HEK293 (cell line): Measurements from ENCODE around the gene HRCT1.

Experiments used
- CTCF ChIP-seq: fragments of 450-650 bp; formaldehyde crosslinking; IDR thresholded peaks from 2 replicates; pipeline ENCODE4 v1.5.1; 2016; ENCODE audit warnings: missing biosample characterization, missing genetic modification characterization
- OSR2 ChIP-seq: fragments of 450-650 bp; formaldehyde crosslinking; IDR thresholded peaks from 2 replicates; pipeline ENCODE4 v1.5.1; 2016; ENCODE audit warnings: missing biosample characterization, missing genetic modification characterization
- RBAK ChIP-seq: fragments of 450-650 bp; formaldehyde crosslinking; IDR thresholded peaks from 2 replicates; pipeline ENCODE4 v1.5.1; 2016; ENCODE audit warnings: missing biosample characterization, missing genetic modification characterization
- ZNF148 ChIP-seq: fragments of 450-650 bp; formaldehyde crosslinking; IDR thresholded peaks from 2 replicates; pipeline ENCODE4 v1.5.0; 2017; ENCODE audit warnings: missing biosample characterization, missing genetic modification characterization, borderline replicate concordance
- ZNF248 ChIP-seq: fragments of 450-650 bp; formaldehyde crosslinking; IDR thresholded peaks from 2 replicates; pipeline ENCODE4 v1.5.1; 2017; ENCODE audit warnings: missing biosample characterization, missing genetic modification characterization
- ZNF404 ChIP-seq: fragments of 450-650 bp; formaldehyde crosslinking; IDR thresholded peaks from 2 replicates; pipeline ENCODE4 v1.5.1; 2017; ENCODE audit warnings: missing biosample characterization, missing genetic modification characterization
- ZNF426 ChIP-seq: fragments of 450-650 bp; formaldehyde crosslinking; IDR thresholded peaks from 2 replicates; pipeline ENCODE4 v1.5.1; 2017; ENCODE audit warnings: missing biosample characterization, missing genetic modification characterization, mild to moderate bottlenecking, inconsistent platforms, moderate library complexity
- ZNF548 ChIP-seq: fragments of 450-650 bp; formaldehyde crosslinking; IDR thresholded peaks from 2 replicates; pipeline ENCODE4 v1.5.1; 2016; ENCODE audit warnings: missing biosample characterization, missing genetic modification characterization
- ZNF704 ChIP-seq: fragments of 450-650 bp; formaldehyde crosslinking; IDR thresholded peaks from 2 replicates; pipeline ENCODE4 v1.5.1; 2016; ENCODE audit warnings: missing biosample characterization, missing genetic modification characterization
- ZNF777 ChIP-seq: fragments of 450-650 bp; formaldehyde crosslinking; IDR thresholded peaks from 2 replicates; pipeline ENCODE4 v1.5.1; 2017; ENCODE audit warnings: missing biosample characterization, missing genetic modification characterization, borderline replicate concordance
- ZNF830 ChIP-seq: fragments of 450-650 bp; IDR thresholded peaks from 2 replicates; pipeline ENCODE4 v1.5.0; 2018; ENCODE audit warnings: missing biosample characterization, missing genetic modification characterization, low read depth, mild to moderate bottlenecking, moderate library complexity
- TF ChIP-seq, protein P1 (sequence below): fragments of 450-650 bp; formaldehyde crosslinking; IDR thresholded peaks from 2 replicates; pipeline ENCODE4 v1.5.1; 2017; ENCODE audit warnings: missing biosample characterization, missing genetic modification characterization
- TF ChIP-seq, protein P2 (sequence below): fragments of 450-650 bp; formaldehyde crosslinking; IDR thresholded peaks from 2 replicates; pipeline ENCODE4 v1.5.1; 2016; ENCODE audit warnings: missing biosample characterization, missing genetic modification characterization

- no peak for TF ChIP-seq RBAK (tag by site-specific recombination)
- no peak for TF ChIP-seq ZNF548 (tag by site-specific recombination)
- no peak for TF ChIP-seq OSR2 (tag by site-specific recombination)
- TF ChIP-seq, protein P1, sequence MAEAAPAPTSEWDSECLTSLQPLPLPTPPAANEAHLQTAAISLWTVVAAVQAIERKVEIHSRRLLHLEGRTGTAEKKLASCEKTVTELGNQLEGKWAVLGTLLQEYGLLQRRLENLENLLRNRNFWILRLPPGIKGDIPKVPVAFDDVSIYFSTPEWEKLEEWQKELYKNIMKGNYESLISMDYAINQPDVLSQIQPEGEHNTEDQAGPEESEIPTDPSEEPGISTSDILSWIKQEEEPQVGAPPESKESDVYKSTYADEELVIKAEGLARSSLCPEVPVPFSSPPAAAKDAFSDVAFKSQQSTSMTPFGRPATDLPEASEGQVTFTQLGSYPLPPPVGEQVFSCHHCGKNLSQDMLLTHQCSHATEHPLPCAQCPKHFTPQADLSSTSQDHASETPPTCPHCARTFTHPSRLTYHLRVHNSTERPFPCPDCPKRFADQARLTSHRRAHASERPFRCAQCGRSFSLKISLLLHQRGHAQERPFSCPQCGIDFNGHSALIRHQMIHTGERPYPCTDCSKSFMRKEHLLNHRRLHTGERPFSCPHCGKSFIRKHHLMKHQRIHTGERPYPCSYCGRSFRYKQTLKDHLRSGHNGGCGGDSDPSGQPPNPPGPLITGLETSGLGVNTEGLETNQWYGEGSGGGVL (tag by site-specific recombination): no peak
- no peak for TF ChIP-seq ZNF426
- TF ChIP-seq ZNF404: no peak
- TF ChIP-seq ZNF148 (tag by site-specific recombination): no peak
- TF ChIP-seq ZNF248 (tag by site-specific recombination): no peak
- TF ChIP-seq ZNF704 (tag by site-specific recombination): no peak
- TF ChIP-seq, protein P2, sequence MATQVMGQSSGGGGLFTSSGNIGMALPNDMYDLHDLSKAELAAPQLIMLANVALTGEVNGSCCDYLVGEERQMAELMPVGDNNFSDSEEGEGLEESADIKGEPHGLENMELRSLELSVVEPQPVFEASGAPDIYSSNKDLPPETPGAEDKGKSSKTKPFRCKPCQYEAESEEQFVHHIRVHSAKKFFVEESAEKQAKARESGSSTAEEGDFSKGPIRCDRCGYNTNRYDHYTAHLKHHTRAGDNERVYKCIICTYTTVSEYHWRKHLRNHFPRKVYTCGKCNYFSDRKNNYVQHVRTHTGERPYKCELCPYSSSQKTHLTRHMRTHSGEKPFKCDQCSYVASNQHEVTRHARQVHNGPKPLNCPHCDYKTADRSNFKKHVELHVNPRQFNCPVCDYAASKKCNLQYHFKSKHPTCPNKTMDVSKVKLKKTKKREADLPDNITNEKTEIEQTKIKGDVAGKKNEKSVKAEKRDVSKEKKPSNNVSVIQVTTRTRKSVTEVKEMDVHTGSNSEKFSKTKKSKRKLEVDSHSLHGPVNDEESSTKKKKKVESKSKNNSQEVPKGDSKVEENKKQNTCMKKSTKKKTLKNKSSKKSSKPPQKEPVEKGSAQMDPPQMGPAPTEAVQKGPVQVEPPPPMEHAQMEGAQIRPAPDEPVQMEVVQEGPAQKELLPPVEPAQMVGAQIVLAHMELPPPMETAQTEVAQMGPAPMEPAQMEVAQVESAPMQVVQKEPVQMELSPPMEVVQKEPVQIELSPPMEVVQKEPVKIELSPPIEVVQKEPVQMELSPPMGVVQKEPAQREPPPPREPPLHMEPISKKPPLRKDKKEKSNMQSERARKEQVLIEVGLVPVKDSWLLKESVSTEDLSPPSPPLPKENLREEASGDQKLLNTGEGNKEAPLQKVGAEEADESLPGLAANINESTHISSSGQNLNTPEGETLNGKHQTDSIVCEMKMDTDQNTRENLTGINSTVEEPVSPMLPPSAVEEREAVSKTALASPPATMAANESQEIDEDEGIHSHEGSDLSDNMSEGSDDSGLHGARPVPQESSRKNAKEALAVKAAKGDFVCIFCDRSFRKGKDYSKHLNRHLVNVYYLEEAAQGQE (tag by site-specific recombination): no peak
- TF ChIP-seq CTCF (tag by site-specific recombination): no peak
- no peak for TF ChIP-seq ZNF777 (tag by site-specific recombination)
- TF ChIP-seq ZNF830 (tag by site-specific recombination): no peak
These were observed 3.3 kb downstream of the HRCT1 start, which contains the start of gene SPAAR for GRCh38 chr9:35909274-35909673.
